Measurements from ENCODE around the gene AHSP.
"Not testable (repeated sequence)": the region's sequence is repeated elsewhere in the genome, so short reads cannot be mapped to it uniquely, and the experiment has no call there.

The AHSP gene, protein sequence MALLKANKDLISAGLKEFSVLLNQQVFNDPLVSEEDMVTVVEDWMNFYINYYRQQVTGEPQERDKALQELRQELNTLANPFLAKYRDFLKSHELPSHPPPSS

DNA sequence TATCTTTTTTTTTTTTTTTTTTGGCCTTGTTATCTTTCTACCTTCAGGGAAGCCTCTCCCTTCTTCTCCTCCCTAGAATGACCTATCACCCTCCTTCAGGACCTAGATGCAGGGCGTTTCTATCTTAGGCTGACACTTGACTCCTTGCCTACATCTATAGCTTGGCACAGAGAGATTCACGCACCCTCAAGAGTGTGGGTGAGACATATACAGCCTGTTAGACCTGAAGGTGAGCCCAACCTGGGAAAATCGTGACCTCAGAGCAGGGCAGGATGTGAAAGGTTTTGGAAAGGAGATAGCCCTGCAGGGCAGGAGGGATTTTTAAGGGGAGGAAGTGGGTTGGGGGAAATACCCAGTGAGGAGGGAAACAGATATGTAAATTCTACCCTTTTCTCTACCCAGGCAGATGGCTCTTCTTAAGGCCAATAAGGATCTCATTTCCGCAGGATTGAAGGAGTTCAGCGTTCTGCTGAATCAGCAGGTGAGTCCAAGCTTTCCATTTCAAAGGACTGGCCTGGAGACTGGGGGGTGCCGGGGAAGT, at the start of gene AHSP:
Gene AHSP (plus strand): TSS at position 167 of the 541 bp plus-strand sequence. CDS start 240 bp downstream, at position 407.
- ChIA-PET CTCF (no interaction called here), POLR2A (no interaction called here)
- DNase-seq (ENCODE audit: extremely low spot score), result no peak
- no peak for TF ChIP-seq CTBP1 (IDR thresholded peaks at IDR 0.05; ENCODE audit: borderline replicate concordance)
- TF ChIP-seq ELF4 (IDR thresholded peaks at IDR 0.05), result no peak
- no peak for TF ChIP-seq LEF1 (IDR thresholded peaks at IDR 0.05; ENCODE audit: borderline replicate concordance)
- TF ChIP-seq HDGF (IDR thresholded peaks at IDR 0.05; ENCODE audit: borderline replicate concordance), result no peak
- TF ChIP-seq FOXM1 (IDR thresholded peaks at IDR 0.05; ENCODE audit: borderline replicate concordance), result no peak
- TF ChIP-seq TARDBP (IDR thresholded peaks at IDR 0.05), result no peak
- TF ChIP-seq L3MBTL2 (conservative IDR thresholded peaks at IDR 0.05), result no peak
- no peak for TF ChIP-seq BHLHE40 (IDR thresholded peaks at IDR 0.05; ENCODE audit: borderline replicate concordance)
- TF ChIP-seq, protein P1, sequence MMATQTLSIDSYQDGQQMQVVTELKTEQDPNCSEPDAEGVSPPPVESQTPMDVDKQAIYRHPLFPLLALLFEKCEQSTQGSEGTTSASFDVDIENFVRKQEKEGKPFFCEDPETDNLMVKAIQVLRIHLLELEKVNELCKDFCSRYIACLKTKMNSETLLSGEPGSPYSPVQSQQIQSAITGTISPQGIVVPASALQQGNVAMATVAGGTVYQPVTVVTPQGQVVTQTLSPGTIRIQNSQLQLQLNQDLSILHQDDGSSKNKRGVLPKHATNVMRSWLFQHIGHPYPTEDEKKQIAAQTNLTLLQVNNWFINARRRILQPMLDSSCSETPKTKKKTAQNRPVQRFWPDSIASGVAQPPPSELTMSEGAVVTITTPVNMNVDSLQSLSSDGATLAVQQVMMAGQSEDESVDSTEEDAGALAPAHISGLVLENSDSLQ (IDR thresholded peaks at IDR 0.05), result no peak
- TF ChIP-seq SP1 (IDR thresholded peaks at IDR 0.05), result no peak

DNA sequence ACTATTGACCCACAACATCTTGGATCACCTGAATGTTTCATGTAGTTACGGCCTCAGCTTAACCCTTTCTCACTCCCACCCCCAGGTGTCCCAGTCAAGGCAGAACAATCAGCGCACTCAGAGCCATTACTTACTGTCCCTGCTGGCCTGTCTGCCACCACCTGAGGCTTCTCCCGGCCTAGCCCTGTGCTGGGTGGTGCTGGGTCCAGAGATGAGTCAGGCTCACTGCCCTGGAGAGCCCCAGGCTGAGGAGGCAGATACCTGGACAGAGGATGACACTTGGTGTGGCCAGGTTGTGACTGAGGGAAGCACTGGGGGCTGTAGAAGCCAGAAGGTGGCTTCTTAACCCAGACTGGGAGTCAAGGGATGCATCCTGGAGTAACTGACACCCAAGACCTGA, 48.7 kb upstream of the AHSP start:
- no peak for DNase-seq (ENCODE audit: extremely low spot score)
- CTCF ChIA-PET, result no interaction called here
- POLR2A ChIA-PET, result no interaction called here
- no peak for TF ChIP-seq NFRKB (IDR thresholded peaks at IDR 0.05)
- no peak for TF ChIP-seq L3MBTL2 (conservative IDR thresholded peaks at IDR 0.05)
- no peak for TF ChIP-seq BHLHE40 (IDR thresholded peaks at IDR 0.05; ENCODE audit: borderline replicate concordance)
- no peak for TF ChIP-seq ELF4 (IDR thresholded peaks at IDR 0.05)
- TF ChIP-seq FOXM1 (IDR thresholded peaks at IDR 0.05; ENCODE audit: borderline replicate concordance), result no peak

DNA sequence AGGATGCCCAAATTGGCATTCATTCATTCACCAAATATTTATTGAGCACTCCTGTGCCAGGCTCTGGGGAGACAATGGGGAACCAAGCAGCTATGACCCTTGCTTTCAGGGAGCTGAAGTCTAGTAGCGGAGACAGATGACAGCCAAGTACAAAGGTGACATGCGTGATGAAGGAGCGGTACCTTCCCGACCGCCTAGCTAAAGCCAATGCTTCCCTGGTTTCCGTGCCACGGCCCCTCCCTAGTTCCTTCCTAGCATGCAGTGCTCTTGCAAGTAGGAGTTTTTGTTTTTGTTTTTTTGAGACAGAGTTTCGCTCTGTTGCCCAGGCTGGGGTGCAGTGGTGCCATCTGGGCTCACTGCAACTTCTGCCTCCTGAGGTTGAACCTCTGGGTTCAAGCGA, 47.9 kb upstream of the AHSP start:
- ChIA-PET CTCF (no interaction called here), POLR2A (no interaction called here)
- no peak for TF ChIP-seq SP1 (IDR thresholded peaks at IDR 0.05)
- TF ChIP-seq CTBP1 (IDR thresholded peaks at IDR 0.05; ENCODE audit: borderline replicate concordance), result no peak
- no peak for DNase-seq (ENCODE audit: extremely low spot score)

DNA sequence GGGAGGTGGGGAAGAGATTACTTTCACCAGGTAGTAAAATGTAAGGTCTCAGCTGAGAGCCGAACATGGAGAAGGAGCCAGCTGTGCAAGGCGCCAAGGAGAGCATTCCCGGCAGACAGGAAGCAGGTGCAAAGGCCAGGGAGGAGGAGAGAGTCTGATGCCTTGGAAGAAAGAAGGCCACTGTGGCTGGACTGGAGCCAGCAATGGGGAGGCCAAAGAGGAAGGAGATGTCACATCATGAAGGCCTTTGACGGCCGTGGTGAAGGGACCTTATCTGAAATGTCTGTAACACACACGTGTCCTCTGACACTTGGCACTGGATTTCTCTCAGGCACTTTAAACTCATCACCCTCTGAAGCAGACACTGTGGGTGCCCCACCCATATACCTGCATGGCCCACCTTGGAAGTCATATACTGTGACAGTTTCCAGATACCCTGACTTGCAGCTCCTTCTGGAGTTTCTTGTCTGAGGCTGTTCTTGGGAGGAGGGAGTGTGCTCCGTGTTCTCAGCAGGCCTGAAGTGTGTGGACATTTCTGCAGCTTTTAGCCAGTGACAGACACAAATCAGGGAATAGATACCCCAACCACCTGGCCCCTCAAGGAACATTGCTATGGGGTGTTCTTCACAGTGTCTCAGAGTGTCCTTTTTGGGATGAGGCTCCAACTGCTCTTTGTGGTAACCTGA, 46.7 kb upstream of the AHSP start:
- DNase-seq (ENCODE audit: extremely low spot score), result no peak
- ChIA-PET POLR2A (interaction anchor here (1.7 kb wide), 1 partner anchor 21 kb away, joined by 4 read pairs; the partner anchor contains the start of gene ARMC5), CTCF (no interaction called here)
- TF ChIP-seq SP1 (IDR thresholded peaks at IDR 0.05) (no peak), ARNT (IDR thresholded peaks at IDR 0.05) (no peak), BHLHE40 (IDR thresholded peaks at IDR 0.05; ENCODE audit: borderline replicate concordance) (no peak), LEF1 (IDR thresholded peaks at IDR 0.05; ENCODE audit: borderline replicate concordance) (no peak), HDGF (IDR thresholded peaks at IDR 0.05; ENCODE audit: borderline replicate concordance) (no peak), SUZ12 (IDR thresholded peaks at IDR 0.05) (no peak), FOXM1 (IDR thresholded peaks at IDR 0.05; ENCODE audit: borderline replicate concordance) (no peak), FOXK2 (IDR thresholded peaks at IDR 0.05) (no peak), FOXA1 (IDR thresholded peaks at IDR 0.05) (no peak), ELF4 (IDR thresholded peaks at IDR 0.05) (no peak), ZNF384 (IDR thresholded peaks at IDR 0.05) (no peak), NFRKB (IDR thresholded peaks at IDR 0.05) (no peak), L3MBTL2 (conservative IDR thresholded peaks at IDR 0.05) (no peak), TARDBP (IDR thresholded peaks at IDR 0.05) (no peak), CTBP1 (IDR thresholded peaks at IDR 0.05; ENCODE audit: borderline replicate concordance) (no peak)
- TF ChIP-seq, protein P1 (IDR thresholded peaks at IDR 0.05), result no peak

DNA sequence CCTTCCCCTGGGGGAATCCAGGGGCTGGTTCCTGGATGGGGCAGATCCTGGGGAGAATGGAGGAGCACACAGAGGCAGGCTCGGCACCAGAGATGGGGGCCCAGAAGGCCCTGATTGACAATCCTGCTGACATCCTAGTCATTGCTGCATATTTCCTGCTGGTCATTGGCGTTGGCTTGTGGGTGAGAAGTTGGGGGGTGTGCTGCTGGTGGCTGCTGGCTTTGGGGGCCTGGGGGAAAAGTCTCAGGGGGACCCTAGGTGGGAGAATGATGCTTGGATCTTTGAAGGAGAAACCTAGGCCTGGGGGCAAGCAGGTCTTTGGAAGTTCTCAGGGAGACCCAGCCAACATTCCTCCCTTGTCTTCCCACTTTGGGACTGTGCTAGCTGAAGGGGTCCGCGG, 44.6 kb upstream of the AHSP start, which contains the start of gene SLC5A2:
Gene SLC5A2 (plus strand): TSS at position 43 of the 400 bp plus-strand sequence. CDS start 14 bp downstream, at position 57.
- POLR2A ChIA-PET, result interaction anchor here (1.0 kb wide), 1 partner anchor 24 kb away, joined by 3 read pairs; the partner anchor contains the start of gene ARMC5
- no peak for DNase-seq (ENCODE audit: extremely low spot score)
- TF ChIP-seq SP1 (IDR thresholded peaks at IDR 0.05), result no peak
- no peak for TF ChIP-seq SUZ12 (IDR thresholded peaks at IDR 0.05)
- no peak for TF ChIP-seq L3MBTL2 (conservative IDR thresholded peaks at IDR 0.05)
- CTCF ChIA-PET, result no interaction called here

DNA sequence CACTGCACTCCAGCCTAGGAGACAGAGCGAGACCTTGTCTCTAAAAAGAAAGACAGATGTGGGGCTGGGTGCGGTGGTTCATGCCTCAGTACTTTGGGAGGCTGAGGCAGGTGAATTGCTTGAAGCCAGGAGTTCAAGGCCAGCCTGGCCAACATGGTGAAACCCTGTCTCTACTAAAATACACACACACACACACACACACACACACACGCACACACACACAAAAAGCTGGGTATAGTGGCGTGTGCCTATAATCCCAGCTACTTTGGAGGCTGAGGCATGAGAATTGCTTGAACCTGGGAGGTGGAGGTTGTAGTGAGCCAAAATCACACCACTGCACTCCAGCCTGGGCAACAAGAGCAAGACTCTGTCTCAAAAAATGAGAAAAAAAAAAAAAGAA, 43.7 kb upstream of the AHSP start:
- CTCF ChIA-PET; POLR2A ChIA-PET; DNase-seq (ENCODE audit: extremely low spot score): not testable (repeated sequence)

DNA sequence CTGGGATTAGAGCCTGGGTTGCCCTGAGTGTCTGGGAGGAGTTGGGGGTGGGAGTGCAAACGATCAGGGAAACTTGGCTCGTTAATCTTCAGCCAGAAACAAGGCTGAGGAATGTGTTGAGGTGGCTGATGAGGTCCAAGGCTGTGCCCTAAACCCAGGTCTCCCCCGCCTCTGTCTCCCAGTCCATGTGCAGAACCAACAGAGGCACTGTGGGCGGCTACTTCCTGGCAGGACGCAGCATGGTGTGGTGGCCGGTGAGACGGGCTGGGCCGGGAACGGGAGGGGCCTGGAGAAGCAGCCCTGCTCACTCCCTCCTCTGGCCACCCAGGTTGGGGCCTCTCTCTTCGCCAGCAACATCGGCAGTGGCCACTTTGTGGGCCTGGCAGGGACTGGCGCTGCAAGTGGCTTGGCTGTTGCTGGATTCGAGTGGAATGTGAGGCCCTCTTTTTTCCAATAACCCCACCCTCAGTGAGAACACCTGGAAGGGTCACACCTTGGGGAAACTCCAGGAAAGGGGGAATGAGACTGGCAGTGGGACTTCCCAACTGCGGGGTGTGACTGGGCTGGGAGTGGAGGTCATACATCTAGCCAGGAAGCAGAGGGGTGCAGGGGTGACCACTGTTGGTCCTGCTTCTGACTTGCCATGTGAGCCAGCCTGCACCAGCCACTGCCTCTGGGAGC, 43.1 kb upstream of the AHSP start:
- CTCF ChIA-PET, result no interaction called here
- POLR2A ChIA-PET, result interaction anchor here (0.6 kb wide), 1 partner anchor 25 kb away, joined by 3 read pairs; no protein-coding TSS in a partner anchor
- no peak for DNase-seq (ENCODE audit: extremely low spot score)
- TF ChIP-seq FOXA1 (IDR thresholded peaks at IDR 0.05), result no peak
- no peak for TF ChIP-seq FOXM1 (IDR thresholded peaks at IDR 0.05; ENCODE audit: borderline replicate concordance)
- no peak for TF ChIP-seq NFRKB (IDR thresholded peaks at IDR 0.05)
- no peak for TF ChIP-seq ARNT (IDR thresholded peaks at IDR 0.05)
- TF ChIP-seq LEF1 (IDR thresholded peaks at IDR 0.05; ENCODE audit: borderline replicate concordance), result no peak
- no peak for TF ChIP-seq HDGF (IDR thresholded peaks at IDR 0.05; ENCODE audit: borderline replicate concordance)
- no peak for TF ChIP-seq CTBP1 (IDR thresholded peaks at IDR 0.05; ENCODE audit: borderline replicate concordance)
- no peak for TF ChIP-seq SUZ12 (IDR thresholded peaks at IDR 0.05)
- TF ChIP-seq FOXK2 (IDR thresholded peaks at IDR 0.05), result no peak
- no peak for TF ChIP-seq BHLHE40 (IDR thresholded peaks at IDR 0.05; ENCODE audit: borderline replicate concordance)
- TF ChIP-seq, protein P1 (IDR thresholded peaks at IDR 0.05), result no peak
- no peak for TF ChIP-seq SP1 (IDR thresholded peaks at IDR 0.05)
- no peak for TF ChIP-seq L3MBTL2 (conservative IDR thresholded peaks at IDR 0.05)
- TF ChIP-seq ELF4 (IDR thresholded peaks at IDR 0.05), result no peak
- TF ChIP-seq TARDBP (IDR thresholded peaks at IDR 0.05), result no peak
- TF ChIP-seq ZNF384 (IDR thresholded peaks at IDR 0.05), result no peak
